Measurements from ENCODE around the gene CD2.

DNA sequence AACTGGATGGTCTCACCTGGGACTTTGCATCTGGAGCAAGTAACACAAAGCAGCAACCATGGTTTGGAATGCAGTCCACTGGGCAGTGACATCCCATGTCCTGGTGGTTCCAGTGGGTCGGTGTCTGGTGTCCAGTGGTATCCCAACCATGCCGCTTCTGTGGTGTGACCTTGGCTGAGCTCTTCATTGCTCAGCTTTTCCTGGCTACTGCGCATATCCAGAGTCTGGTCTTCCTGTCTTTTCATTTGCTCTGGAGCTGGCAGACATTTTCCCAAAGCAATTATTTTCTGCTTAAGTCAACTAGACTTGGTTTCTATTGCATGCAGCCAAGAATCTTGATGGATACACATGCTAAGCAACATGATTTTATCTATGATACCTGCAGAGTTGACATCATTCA is 28.4 kb upstream of the CD2 start:
- TF ChIP-seq, protein P1, sequence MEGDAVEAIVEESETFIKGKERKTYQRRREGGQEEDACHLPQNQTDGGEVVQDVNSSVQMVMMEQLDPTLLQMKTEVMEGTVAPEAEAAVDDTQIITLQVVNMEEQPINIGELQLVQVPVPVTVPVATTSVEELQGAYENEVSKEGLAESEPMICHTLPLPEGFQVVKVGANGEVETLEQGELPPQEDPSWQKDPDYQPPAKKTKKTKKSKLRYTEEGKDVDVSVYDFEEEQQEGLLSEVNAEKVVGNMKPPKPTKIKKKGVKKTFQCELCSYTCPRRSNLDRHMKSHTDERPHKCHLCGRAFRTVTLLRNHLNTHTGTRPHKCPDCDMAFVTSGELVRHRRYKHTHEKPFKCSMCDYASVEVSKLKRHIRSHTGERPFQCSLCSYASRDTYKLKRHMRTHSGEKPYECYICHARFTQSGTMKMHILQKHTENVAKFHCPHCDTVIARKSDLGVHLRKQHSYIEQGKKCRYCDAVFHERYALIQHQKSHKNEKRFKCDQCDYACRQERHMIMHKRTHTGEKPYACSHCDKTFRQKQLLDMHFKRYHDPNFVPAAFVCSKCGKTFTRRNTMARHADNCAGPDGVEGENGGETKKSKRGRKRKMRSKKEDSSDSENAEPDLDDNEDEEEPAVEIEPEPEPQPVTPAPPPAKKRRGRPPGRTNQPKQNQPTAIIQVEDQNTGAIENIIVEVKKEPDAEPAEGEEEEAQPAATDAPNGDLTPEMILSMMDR (IDR thresholded peaks at IDR 0.05; ENCODE audit: borderline replicate concordance, extremely low read depth, low read length, poor library complexity, severe bottlenecking), result no peak
- no peak for TF ChIP-seq EZH2 (IDR thresholded peaks at IDR 0.05; ENCODE audit: borderline replicate concordance, low read depth, low read length, severe bottlenecking)
